ENCODE measurements around the gene SLC6A1. TPM values are rescaled to one million over a fixed set of nuclear protein-coding genes. Genes with fewer than 3 reads are reported as not detected.

SLC6A1 gene
- total RNA-seq, 1 experiment from 2014 or later, result not detected

Other genes with a start within 250 kb of the SLC6A1 start
- not detected in 2 replicates for gene SLC6A11, start 176.5 kb upstream of the SLC6A1 start, total RNA-seq (2014; rRNA removed; shearing (Covaris generic))
- 13.9 and 21.8 TPM in 2 replicates for gene HRH1, start 161.7 kb downstream of the SLC6A1 start, total RNA-seq (2014; rRNA removed; shearing (Covaris generic))